K562 (cell line): ENCODE measurements around the gene TLCD1. TPM values are rescaled to one million over a fixed set of nuclear protein-coding genes. Genes with fewer than 3 reads are reported as not detected.

Source experiments
- CHAMP1 ChIP-seq: fragments of 450-650 bp; IDR thresholded peaks from 2 replicates; pipeline ENCODE4 v1.6.1; 2016; ENCODE audit warnings: mild to moderate bottlenecking
- ELF4 ChIP-seq: fragments of 450-650 bp; formaldehyde crosslinking; IDR thresholded peaks from 2 replicates; pipeline ENCODE4 v1.4.0; 2022; ENCODE audit warnings: missing genetic modification characterization
- HES1 ChIP-seq: fragments of 450-650 bp; IDR thresholded peaks from 2 replicates; pipeline ENCODE4 v1.6.1; 2016; ENCODE audit warnings: low read depth, mild to moderate bottlenecking, moderate library complexity
- KAT7 ChIP-seq: sonication (generic); formaldehyde crosslinking; IDR thresholded peaks from 2 replicates; pipeline ENCODE4 v1.8.0; 2022; ENCODE audit warnings: missing genetic modification reagents, mild to moderate bottlenecking, borderline replicate concordance
- KDM1A ChIP-seq, 2 experiments: fragments of 450-650 bp; IDR thresholded peaks; 2 replicates each; pipeline ENCODE4 v1.6.1; 2016; ENCODE audit warnings: mild to moderate bottlenecking in 2 of 2
- L3MBTL2 ChIP-seq: fragments of 450-650 bp; IDR thresholded peaks from 2 replicates; pipeline ENCODE4 v1.6.1; 2016; ENCODE audit warnings: mild to moderate bottlenecking, moderate library complexity
- NCOA2 ChIP-seq, 2 experiments: fragments of 450-650 bp; IDR thresholded peaks; 2 replicates each; pipeline ENCODE4 v1.6.1; 2018; ENCODE audit warnings: mild to moderate bottlenecking in 2 of 2, moderate library complexity in 1 of 2; ENCODE audit not compliant: partially characterized antibody in 2 of 2
- SIRT6 ChIP-seq: IDR thresholded peaks from one replicate; pipeline ENCODE4 v1.6.1; 2012; ENCODE audit warnings: low read depth, mild to moderate bottlenecking, control low read depth, inconsistent platforms, low read length, moderate library complexity
- SNRNP70 ChIP-seq: fragments of 200-400 bp; formaldehyde crosslinking; optimal IDR thresholded peaks from 2 replicates; pipeline ENCODE3; 2017; ENCODE audit warnings: low read depth, low read length
- SP1 ChIP-seq: sonication (generic); formaldehyde crosslinking; IDR thresholded peaks from 2 replicates; pipeline ENCODE4 v1.8.1; 2022; ENCODE audit warnings: mild to moderate bottlenecking, missing genetic modification reagents
- TAF15 ChIP-seq: fragments of 200-400 bp; formaldehyde crosslinking; IDR thresholded peaks from 2 replicates; pipeline ENCODE4 v1.6.1; 2017; ENCODE audit warnings: mild to moderate bottlenecking, low read depth, low read length, moderate library complexity
- TBL1XR1 ChIP-seq, 2 experiments: IDR thresholded peaks; 2 replicates each; pipeline ENCODE4 v1.6.1; 2012; ENCODE audit warnings: improper control_type of control experiment in 2 of 2, low read length in 2 of 2, mild to moderate bottlenecking in 1 of 2
- TEAD4 ChIP-seq, 2 experiments: sonication (generic) in 1 of 2; formaldehyde crosslinking in 1 of 2; IDR thresholded peaks; 2 replicates each; pipeline versions ENCODE4 v1.6.1 to v1.8.0; 2012 to 2022; ENCODE audit warnings: borderline replicate concordance in 1 of 2, inconsistent platforms in 1 of 2, low read length in 1 of 2, mild to moderate bottlenecking in 1 of 2, missing genetic modification reagents in 1 of 2
- ZBTB1 ChIP-seq: sonication (generic); formaldehyde crosslinking; IDR thresholded peaks from 2 replicates; pipeline ENCODE4 v1.8.1; 2023; ENCODE audit warnings: missing genetic modification reagents, low read depth, mild to moderate bottlenecking, borderline replicate concordance
- ZC3H4 ChIP-seq: sonication (generic); formaldehyde crosslinking; IDR thresholded peaks from 2 replicates; pipeline ENCODE4 v1.9.0; 2021; ENCODE audit warnings: missing genetic modification reagents, borderline replicate concordance
- ZFP1 ChIP-seq: fragments of 450-650 bp; formaldehyde crosslinking; IDR thresholded peaks from 2 replicates; pipeline ENCODE4 v1.4.0; 2020; ENCODE audit warnings: mild to moderate bottlenecking, mixed read lengths
- ZNF121 ChIP-seq: sonication (generic); formaldehyde crosslinking; conservative IDR thresholded peaks from 2 replicates; pipeline ENCODE4 v1.8.0; 2022; ENCODE audit warnings: missing genetic modification reagents
- ZNF584 ChIP-seq: fragments of 200-800 bp; sonication (Bioruptor generic); IDR thresholded peaks from 2 replicates; pipeline ENCODE4 v1.6.1; 2016; ENCODE audit warnings: low read depth, mild to moderate bottlenecking, missing genetic modification characterization, missing compliant biosample characterization
- polyA plus RNA-seq, 8 experiments: library from polyadenylated mRNA; depleted of rRNA in 4 of 8; stranded (reverse) in 5 of 8; unstranded in 3 of 8; fragments of >200 nt; fragmentation: Nextera tagmentation in 2 of 8; fragmentation: Illumina TruSeq in 1 of 8; extraction: Ambion mirVana in 2 of 8; extraction: Trizol in 1 of 8; gene quantifications; 2 replicates each; pipeline versions ENCODE4 v1.2.1 to v1.2.3, GENCODE V29; 2011 to 2014; ENCODE audit warnings: inconsistent platforms in 1 of 8, missing spikeins in 1 of 8
- total RNA-seq, 7 experiments: library from RNA; depleted of rRNA in 6 of 7; stranded (reverse); fragments of >200 nt in 6 of 7; fragmentation: Illumina TruSeq in 2 of 7; extraction: Trizol in 2 of 7; gene quantifications; 2 replicates each; pipeline versions ENCODE4 v1.2.1 to v1.2.3, GENCODE V29; 2011 to 2021; ENCODE audit warnings: low replicate concordance in 1 of 7
- TF ChIP-seq, protein P1 (sequence below), 2 experiments: fragments of 450-650 bp; IDR thresholded peaks; 2 replicates each; pipeline ENCODE4 v1.6.1; 2016
- TF ChIP-seq, protein P2 (sequence below): sonication (generic); formaldehyde crosslinking; IDR thresholded peaks from 2 replicates; pipeline ENCODE4 v1.8.0; 2022; ENCODE audit warnings: mild to moderate bottlenecking, missing genetic modification reagents

Gene TLCD1
- total and polyA plus RNA-seq, 9 of the 15 experiments (the other 6 are each of a cell fraction or from before 2014, with no cell fraction given) = 6.8 to 37.7 (median 21.7) TPM

DNA sequence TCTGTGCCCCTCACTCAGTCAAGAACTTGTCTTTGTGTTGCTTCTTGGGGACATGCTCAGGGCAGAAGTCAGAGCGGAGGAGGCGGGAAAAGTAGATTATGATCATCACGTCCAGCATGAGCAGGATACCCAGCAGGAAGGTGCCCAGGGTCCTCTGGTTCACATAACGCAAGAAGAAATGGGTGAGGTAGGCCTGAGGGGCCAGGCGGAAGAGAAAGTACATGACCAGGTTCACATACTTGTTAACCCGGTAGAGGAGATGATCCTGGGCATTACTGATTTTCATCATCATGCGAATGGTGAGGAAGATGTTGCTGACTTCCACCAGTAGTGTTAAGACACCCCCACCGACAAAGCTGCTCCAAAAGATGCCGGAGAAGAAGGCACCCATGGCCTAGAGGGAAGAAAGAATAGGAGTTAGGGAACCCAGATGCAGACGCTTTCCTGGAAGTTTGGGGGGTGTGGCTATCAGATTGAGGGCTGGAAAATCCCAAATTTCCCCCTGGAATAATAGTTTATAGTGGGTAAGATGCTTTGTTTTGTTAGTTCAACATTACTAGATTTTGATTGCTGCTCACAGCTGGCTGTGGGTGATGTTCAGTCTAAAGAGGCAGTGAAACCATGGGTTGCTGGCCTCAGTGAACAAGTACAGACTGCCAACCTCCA lies 1.4 kb downstream of the TLCD1 start (continued):
- 0 out of 4 replicates have a peak, but pooled peaks of 1 of the 2 experiments have one; percentile 26 for TF ChIP-seq TBL1XR1 (IDR thresholded peaks at IDR 0.05; ENCODE audit: low read length in 2 of 2)
- TF ChIP-seq SP1 (CRISPR knock-in tag) = 0 out of 2 replicates have a peak, but pooled peaks have one; percentile 18
- TF ChIP-seq ZBTB1 (CRISPR knock-in tag) = no peak
- TF ChIP-seq TAF15 = no peak
- no peak for TF ChIP-seq NCOA2 (IDR thresholded peaks at IDR 0.05; ENCODE audit: partially characterized antibody in 2 of 2)
- no peak for TF ChIP-seq ZNF121 (CRISPR knock-in tag)
- TF ChIP-seq ZNF584 (CRISPR knock-in tag) = no peak
- TF ChIP-seq HES1 = no peak
- TF ChIP-seq, protein P1, sequence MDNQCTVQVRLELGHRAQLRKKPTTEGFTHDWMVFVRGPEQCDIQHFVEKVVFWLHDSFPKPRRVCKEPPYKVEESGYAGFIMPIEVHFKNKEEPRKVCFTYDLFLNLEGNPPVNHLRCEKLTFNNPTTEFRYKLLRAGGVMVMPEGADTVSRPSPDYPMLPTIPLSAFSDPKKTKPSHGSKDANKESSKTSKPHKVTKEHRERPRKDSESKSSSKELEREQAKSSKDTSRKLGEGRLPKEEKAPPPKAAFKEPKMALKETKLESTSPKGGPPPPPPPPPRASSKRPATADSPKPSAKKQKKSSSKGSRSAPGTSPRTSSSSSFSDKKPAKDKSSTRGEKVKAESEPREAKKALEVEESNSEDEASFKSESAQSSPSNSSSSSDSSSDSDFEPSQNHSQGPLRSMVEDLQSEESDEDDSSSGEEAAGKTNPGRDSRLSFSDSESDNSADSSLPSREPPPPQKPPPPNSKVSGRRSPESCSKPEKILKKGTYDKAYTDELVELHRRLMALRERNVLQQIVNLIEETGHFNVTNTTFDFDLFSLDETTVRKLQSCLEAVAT (IDR thresholded peaks at IDR 0.05) = peak in 1 of 2 experiments; percentile 11; a peak in 1 of 4 replicates
- TF ChIP-seq SIRT6 = no peak
- no peak for TF ChIP-seq SNRNP70
- peak; percentile 22; the same call in 1 of the 2 replicates for TF ChIP-seq TEAD4 (IDR thresholded peaks at IDR 0.05; ENCODE audit: low read length)
- no peak for TF ChIP-seq TEAD4 (CRISPR knock-in tag; IDR thresholded peaks at IDR 0.05; ENCODE audit: borderline replicate concordance)
- TF ChIP-seq CHAMP1 = no peak
- peak; percentile 48; the same call in 1 of the 2 replicates for TF ChIP-seq ZC3H4 (CRISPR knock-in tag)
- TF ChIP-seq, protein P2, sequence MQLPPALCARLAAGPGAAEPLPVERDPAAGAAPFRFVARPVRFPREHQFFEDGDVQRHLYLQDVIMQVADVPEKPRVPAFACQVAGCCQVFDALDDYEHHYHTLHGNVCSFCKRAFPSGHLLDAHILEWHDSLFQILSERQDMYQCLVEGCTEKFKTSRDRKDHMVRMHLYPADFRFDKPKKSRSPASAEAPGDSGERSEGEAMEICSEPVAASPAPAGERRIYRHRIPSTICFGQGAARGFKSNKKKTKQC (CRISPR knock-in tag) = no peak
- no peak for TF ChIP-seq ELF4
- TF ChIP-seq KDM1A (IDR thresholded peaks at IDR 0.05) = no peak
- no peak for TF ChIP-seq L3MBTL2
- TF ChIP-seq ZFP1 (CRISPR knock-in tag) = no peak
- TF ChIP-seq KAT7 = no peak
